Omental fat pad (tissue), 4 donors: ENCODE data around the gene AANAT. TPM values are rescaled to one million over a fixed set of nuclear protein-coding genes. Genes with fewer than 3 reads are reported as not detected.

ENCODE experiments used
- ATAC-seq: fragments of 150-250 bp; one replicate; pipeline ENCODE4 v1.9.1; 2016; ENCODE audit warnings: mild to moderate bottlenecking, moderate library complexity; ENCODE audit not compliant: low FRiP score
- DNase-seq: peaks from one replicate; pipeline ENCODE4 v3.0.0-alpha.2; 2019; ENCODE audit warnings: low spot score
- total RNA-seq, 4 donors: library from RNA; depleted of rRNA; stranded (reverse); fragments of >200 nt; gene quantifications; one replicate each; pipeline ENCODE4 v1.1.0, GENCODE V29; 2016
- TF ChIP-seq, protein P1 (sequence below), 3 donors: fragments of 450-650 bp; IDR thresholded peaks; one replicate each; pipeline ENCODE4 v1.5.1; 2016 to 2017; ENCODE audit warnings: antibody characterized with exemption in 3 of 3, mild to moderate bottlenecking in 3 of 3, moderate library complexity in 2 of 3

AANAT gene
- total RNA-seq, 4 donors from 2014 or later, result not detected

DNA sequence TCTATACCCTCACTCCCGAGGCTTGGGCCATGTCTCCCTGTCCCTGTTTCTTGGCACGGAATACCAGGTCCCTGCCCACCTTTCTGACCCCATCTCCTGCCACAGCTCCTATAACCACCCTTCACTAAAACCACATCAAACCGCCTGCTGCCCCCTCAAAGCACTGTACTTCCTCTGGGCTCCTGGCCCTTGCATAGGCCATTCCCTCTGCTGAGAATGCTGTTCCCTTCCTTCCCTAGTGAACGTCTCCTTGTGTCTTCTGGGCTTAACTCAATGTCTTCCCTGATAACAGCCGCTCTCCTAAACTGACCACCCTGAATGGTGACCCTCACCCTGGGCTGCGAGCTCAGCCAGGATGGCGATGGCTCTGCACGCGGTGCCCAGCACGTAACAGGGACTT is 10.7 kb downstream of the AANAT start:
- DNase-seq (no peak), ATAC-seq (no peak)
- TF ChIP-seq, protein P1, sequence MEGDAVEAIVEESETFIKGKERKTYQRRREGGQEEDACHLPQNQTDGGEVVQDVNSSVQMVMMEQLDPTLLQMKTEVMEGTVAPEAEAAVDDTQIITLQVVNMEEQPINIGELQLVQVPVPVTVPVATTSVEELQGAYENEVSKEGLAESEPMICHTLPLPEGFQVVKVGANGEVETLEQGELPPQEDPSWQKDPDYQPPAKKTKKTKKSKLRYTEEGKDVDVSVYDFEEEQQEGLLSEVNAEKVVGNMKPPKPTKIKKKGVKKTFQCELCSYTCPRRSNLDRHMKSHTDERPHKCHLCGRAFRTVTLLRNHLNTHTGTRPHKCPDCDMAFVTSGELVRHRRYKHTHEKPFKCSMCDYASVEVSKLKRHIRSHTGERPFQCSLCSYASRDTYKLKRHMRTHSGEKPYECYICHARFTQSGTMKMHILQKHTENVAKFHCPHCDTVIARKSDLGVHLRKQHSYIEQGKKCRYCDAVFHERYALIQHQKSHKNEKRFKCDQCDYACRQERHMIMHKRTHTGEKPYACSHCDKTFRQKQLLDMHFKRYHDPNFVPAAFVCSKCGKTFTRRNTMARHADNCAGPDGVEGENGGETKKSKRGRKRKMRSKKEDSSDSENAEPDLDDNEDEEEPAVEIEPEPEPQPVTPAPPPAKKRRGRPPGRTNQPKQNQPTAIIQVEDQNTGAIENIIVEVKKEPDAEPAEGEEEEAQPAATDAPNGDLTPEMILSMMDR (IDR thresholded peaks at IDR 0.05), result no peak

DNA sequence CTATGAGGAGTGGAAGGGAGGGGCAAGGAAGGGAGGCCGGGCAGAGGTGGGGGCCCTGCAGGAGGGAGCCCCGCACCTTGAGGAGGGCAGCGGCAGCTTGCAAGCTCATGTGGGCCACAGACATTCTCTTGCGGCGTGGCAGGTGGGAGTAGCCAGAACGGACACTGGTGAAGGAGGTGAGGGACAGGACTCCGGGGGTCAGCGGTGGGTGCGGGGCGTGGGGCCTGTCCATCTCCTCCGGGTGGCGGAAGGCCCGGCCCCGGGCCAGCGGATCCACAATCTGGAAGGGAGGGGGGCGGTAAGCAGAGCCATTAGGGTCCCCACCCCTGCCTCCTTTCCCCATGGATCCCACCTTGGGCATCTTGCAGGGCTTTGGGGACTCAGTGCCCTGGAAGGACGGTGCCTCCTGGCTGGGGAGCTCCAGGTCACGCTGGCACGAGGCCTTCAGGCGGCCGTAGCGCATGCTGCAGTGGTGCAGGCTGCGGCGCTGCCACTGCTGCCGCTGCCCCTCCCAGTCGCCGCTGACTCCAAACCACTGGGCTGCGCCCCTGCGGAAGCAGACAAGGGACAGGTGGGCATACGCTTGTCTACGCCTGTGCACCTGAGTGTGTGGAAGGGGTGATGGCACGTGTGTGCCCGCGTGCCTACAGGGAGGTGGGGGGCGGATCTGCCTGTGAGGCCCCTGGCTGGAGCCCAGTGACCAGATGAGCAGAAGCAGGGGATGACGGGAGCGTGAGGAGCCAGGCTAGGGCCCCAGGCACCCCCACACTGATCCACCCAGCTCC is 11.5 kb downstream of the AANAT start:
- TF ChIP-seq, protein P1 (IDR thresholded peaks at IDR 0.05), result no peak
- DNase-seq (no peak), ATAC-seq (no peak)

DNA sequence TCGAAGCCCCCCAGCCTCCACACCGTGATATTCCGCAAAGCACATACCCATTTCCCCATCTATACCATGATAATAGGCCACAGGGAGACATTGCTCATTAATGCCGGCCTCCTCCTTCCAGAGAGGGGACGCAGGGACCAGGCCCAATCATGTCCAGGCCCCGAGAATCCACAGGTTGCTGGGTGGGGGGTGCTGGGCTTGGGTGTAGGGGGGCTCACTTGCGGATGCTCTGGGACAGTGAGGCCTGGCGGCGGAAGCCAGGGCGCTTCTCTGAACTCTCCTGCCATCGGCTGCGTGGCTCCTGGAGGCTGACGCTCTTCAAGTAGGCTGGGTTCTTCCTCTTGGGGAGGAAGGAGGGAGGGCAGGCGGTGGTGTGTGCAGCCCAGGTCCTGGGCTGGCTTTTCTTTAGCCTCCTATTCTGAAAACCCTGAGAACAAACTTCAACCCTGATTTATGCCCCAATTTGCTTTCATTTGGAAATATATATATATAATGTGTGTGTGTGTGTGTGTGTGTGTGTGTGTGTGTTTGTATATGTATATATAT is 12.2 kb downstream of the AANAT start:
- TF ChIP-seq, protein P1 (IDR thresholded peaks at IDR 0.05), result no peak
- ATAC-seq, result no peak
- no peak for DNase-seq

DNA sequence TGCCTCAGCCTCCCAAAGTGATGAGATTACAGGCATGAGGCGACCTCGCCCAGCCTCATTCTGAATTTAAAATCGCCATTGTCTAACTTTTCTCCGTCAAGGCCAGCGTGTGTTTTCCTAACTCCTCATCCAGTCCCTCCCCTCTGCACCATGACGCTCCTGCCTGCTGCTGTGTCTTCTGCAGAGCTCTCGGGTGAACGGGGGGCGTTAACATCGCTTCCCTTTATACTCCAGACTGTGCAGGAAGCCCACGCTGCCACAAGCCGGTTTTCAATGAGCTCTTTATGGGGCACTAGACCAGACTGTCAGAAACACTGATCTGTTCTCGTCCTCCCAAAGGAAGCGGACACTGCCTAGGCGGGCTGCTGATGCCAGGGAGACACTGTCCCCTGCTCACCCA is 13.2 kb downstream of the AANAT start:
- ATAC-seq (no peak), DNase-seq (no peak)
- TF ChIP-seq, protein P1 (IDR thresholded peaks at IDR 0.05), result no peak

DNA sequence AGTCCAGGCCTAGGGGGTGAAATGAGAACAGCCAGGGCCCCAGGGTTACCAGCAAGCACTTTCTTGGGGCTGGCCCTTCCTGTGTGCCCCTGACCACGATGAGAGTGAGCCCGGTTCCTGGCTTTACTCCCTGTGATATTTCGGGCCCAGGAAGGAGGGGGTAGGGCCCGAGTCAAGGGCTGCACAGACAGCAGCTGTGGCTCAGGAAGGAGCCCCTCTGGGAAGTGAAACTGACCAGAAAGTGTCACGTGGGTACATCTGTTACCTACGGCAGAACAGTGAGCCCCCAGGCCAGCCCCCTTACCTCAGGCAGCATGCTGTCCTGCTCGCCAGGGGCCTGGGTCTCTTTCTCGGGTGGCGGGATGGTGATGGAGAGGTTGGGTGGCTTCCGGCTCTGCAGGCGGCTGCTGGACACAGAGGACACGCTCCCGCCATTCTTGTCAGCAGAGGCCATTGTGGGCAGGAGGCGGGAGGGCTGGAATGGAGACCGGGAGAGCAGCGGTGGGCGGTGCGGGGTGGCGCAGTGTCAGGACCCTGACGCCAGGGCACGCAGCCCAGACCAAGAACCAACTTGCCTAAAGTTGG is 13.8 kb downstream of the AANAT start:
- TF ChIP-seq, protein P1 (IDR thresholded peaks at IDR 0.05), result no peak
- no peak for ATAC-seq
- DNase-seq, result no peak

DNA sequence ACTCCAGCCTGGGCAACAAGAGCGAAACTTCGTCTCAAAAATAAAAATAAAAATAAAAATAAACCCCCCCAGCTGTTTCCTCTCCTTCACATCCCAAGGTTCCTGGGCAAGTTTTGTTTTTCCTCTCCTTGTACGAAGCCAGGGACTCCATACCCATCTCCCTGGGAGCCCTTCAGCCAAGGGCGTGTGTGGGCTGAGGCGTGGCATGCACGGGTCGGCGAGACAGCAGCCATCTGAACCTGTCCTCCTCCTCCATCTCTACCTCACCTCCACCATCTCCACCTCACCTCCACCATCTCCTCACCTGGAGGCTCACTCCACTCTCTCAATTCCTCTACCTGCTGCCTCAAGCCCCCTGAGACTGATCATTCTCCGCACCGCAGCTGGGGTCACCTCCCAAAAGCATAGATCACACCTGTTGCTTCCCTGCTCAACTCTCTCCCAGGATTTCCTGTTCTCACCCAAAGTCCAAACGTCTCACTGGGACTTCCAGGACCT is 16.9 kb downstream of the AANAT start:
- ATAC-seq (no peak), DNase-seq (no peak)
- TF ChIP-seq, protein P1 (IDR thresholded peaks at IDR 0.05), result no peak
